ENCODE data around the gene NLRP3. TPM values are rescaled to one million over a fixed set of nuclear protein-coding genes. Genes with fewer than 3 reads are reported as not detected.

The NLRP3 gene
- total and polyA plus RNA-seq, 9 of the 15 experiments (the other 6 are each of a cell fraction or from before 2014, with no cell fraction given) = not detected

DNA sequence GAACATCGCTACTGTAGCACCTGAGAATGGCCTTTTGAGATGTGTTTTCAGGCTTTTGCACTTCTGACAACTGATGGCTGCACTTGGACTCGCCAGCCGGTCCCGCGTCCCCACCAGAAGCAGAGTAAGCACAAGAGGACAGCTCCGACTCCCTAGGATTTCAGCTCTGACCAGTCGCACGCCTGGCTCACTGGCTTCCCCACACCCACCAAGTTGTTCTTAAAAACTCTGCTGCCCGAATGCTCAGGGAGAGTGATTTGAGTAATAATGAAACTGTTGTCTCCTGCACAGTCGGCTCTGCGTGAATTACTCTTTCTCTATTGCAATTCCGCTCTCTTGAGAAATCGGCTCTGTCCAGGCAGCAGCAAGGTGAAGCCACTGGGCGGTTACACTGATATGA is 40.2 kb upstream of the NLRP3 start:
- WGBS (ENCODE audit: insufficient coverage, low coverage, missing lambda C conversion rate) = 52% methylated on average over 14 of the region's 14 CpGs
- in situ Hi-C loops (cut with MboI) = no loop called here
- Histone ChIP-seq H3K9ac (ENCODE audit: insufficient read depth in 1 of 2, low read depth in 2 of 2, low read length in 2 of 2) (no peak overlapping the region), H3K4me2 (ENCODE audit: insufficient read depth, low read length) (no peak overlapping the region), H3K27ac (ENCODE audit: extremely low read depth, low read depth, low read length) (no peak overlapping the region), H3K79me2 (ENCODE audit: control insufficient read depth, insufficient read depth, low read length) (no peaks in the 10 kb centered on the region), H3K27me3 (ENCODE audit: control insufficient read depth in 2 of 2, insufficient read depth in 2 of 2, low read length in 2 of 2) (no peaks in the 10 kb centered on the region; a peak in 1 of 5 replicates), H4K20me1 (replicated peaks; ENCODE audit: control insufficient read depth, insufficient read depth, low read length) (no peaks in the 10 kb centered on the region), H3K4me1 (replicated peaks in 1 of 2; ENCODE audit: control insufficient read depth in 2 of 2, insufficient read depth in 2 of 2, low read length in 2 of 2) (peaks cover 10 to 12% of the 10 kb centered on the region in 2 experiments), H3K36me3 (ENCODE audit: control insufficient read depth, insufficient read depth, low read length) (no peaks in the 10 kb centered on the region), H3K9me3 (replicated peaks; ENCODE audit: control insufficient read depth, insufficient read depth, low read depth, low read length) (peaks cover 4% of the 10 kb centered on the region; the same call in 1 of the 2 replicates), H2AFZ (ENCODE audit: low read depth, low read length) (peak overlapping the region; percentile 8; the same call in 1 of the 2 replicates), H3K9me1 (ENCODE audit: control insufficient read depth, insufficient read depth, low read length) (no peaks in the 10 kb centered on the region), H3K4me3 (no peak overlapping the region)
- DNase-seq (ENCODE audit: extremely low read depth in 1 of 4, low spot score in 3 of 4) (no peak), ATAC-seq (no peak), FAIRE-seq (no peak)
- intact Hi-C loops (cut with micrococcal nuclease) = loop anchor here (10.0 kb wide), 2 partner anchors 151 to 479 kb away; partner anchors contain the start of gene TRIM58
- POLR2A ChIA-PET = no interaction called here
- CTCF ChIA-PET (ENCODE audit: low intra/inter-chr PET ratio) = no interaction called here
- no TSS peak for BruUV-seq (replicated peaks)
- no peak for TF ChIP-seq NFIX (CRISPR knock-in tag; IDR thresholded peaks at IDR 0.05; ENCODE audit: low read depth)
- TF ChIP-seq, protein P1, sequence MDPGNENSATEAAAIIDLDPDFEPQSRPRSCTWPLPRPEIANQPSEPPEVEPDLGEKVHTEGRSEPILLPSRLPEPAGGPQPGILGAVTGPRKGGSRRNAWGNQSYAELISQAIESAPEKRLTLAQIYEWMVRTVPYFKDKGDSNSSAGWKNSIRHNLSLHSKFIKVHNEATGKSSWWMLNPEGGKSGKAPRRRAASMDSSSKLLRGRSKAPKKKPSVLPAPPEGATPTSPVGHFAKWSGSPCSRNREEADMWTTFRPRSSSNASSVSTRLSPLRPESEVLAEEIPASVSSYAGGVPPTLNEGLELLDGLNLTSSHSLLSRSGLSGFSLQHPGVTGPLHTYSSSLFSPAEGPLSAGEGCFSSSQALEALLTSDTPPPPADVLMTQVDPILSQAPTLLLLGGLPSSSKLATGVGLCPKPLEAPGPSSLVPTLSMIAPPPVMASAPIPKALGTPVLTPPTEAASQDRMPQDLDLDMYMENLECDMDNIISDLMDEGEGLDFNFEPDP (CRISPR knock-in tag; IDR thresholded peaks at IDR 0.05) = no peak
- 0 out of 2 replicates have a peak, but pooled peaks have one; percentile 48 for TF ChIP-seq ZNF184 (CRISPR knock-in tag; IDR thresholded peaks at IDR 0.05)
- no peak for TF ChIP-seq ZNF134 (CRISPR knock-in tag; conservative IDR thresholded peaks at IDR 0.05)
- no peak for TF ChIP-seq ZSCAN29 (IDR thresholded peaks at IDR 0.05)

Data from K562 (cell line).